Measurements from ENCODE around the gene CLK2.
"Not testable (repeated sequence)": the region's sequence is repeated elsewhere in the genome, so short reads cannot be mapped to it uniquely, and the experiment has no call there.

Gene CLK2

DNA sequence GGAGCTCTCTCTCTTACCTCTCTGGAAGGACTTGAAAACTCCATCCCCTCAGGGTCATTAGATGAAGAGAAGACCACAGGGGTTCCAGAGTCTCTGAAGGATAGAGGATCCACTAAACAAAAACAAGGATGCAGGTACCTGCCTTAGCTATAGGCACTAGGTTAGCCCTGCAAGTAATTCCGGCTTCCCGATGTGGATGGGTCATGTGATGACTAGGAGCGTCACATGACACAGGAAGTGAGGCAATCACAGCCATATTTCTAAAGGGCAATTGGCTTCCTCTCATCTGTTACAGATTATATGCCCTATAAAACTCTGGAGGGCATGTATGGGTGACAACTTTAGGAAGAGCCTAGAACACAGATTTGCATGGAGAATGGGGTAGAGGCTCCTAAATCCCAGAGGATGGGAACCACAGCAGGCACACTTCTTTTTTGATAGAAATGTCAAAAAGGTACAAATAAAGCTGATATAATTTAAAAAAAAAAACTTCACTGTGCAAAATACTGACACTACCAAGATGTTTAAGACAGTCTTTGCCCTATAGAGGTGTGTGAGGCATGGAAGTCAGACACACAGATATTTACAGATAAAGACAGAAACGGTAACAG lies 32.1 kb downstream of the CLK2 start:
- peak; percentile 50 to 53 for DNase-seq

DNA sequence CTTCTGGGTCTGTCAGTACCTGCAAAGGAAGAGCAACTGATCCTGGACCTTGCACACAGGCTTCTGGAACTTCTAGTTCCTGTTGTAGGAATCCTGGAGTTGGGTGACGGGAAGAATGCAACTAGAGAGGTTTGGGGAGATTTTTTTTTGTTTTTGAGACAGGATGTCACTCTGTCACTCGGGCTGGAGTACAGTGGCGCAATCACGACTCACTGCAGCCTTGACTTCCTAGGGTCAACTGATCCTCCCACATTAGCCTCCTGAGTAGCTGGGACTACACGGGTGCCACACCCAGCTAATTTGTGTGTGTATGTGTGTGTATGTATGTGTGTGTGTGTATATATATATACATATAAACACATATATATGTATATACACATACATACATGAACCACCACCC lies 36.9 kb downstream of the CLK2 start:
- no peak for DNase-seq

GRCh38 chr1:155235375-155235774 lies 37.9 kb downstream of the CLK2 start:
- DNase-seq, result not testable (repeated sequence)

- not testable (repeated sequence) for DNase-seq
Observed at GRCh38 chr1:155233502-155233901, 39.8 kb downstream of the CLK2 start.

- not testable (repeated sequence) for DNase-seq
Observed at GRCh38 chr1:155232001-155232978, 41.0 kb downstream of the CLK2 start.

DNA sequence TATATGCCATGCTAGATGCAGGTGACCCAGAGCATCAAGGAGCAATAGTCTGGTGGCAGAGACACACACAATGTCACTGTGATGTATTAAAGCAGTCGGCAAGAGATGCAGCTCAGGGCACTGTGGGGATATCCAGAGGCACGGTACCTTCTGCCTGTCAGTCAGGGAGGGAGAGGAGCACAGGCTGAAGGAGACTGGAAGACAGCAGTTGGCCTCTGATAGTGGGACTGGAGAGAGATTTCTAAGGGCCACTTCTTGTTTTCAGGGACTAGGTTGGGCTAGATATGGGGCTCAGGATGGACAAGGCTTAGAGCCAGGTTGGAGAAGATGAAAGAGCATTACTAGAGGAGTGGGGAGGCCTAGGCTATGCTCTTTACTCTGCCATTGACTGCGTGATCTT lies 42.0 kb downstream of the CLK2 start:
- not testable (repeated sequence) for DNase-seq

DNA sequence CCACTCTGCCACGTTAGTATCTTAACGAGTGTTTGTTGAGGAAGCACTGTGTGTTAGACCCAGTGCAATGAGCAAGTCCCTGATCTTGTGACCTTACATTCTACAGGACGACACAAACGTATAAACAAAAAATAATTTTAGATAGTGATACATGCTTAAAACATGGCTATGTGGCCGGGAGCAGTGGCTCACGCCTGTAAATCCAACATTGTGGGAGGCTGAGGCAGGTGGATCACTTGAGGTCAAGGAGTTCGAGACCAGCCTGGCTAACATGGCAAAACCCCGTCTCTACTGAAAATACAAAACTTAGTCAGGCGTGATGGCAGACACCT lies 45.2 kb downstream of the CLK2 start:
- no peak for DNase-seq

GRCh38 chr1:155227261-155228095 lies 45.8 kb downstream of the CLK2 start:
- DNase-seq, result peak; percentile 97 to 98

- DNase-seq, result peak in 1 of 2 experiments; percentile 17
Observed at GRCh38 chr1:155226910-155227260, 46.4 kb downstream of the CLK2 start.

DNA sequence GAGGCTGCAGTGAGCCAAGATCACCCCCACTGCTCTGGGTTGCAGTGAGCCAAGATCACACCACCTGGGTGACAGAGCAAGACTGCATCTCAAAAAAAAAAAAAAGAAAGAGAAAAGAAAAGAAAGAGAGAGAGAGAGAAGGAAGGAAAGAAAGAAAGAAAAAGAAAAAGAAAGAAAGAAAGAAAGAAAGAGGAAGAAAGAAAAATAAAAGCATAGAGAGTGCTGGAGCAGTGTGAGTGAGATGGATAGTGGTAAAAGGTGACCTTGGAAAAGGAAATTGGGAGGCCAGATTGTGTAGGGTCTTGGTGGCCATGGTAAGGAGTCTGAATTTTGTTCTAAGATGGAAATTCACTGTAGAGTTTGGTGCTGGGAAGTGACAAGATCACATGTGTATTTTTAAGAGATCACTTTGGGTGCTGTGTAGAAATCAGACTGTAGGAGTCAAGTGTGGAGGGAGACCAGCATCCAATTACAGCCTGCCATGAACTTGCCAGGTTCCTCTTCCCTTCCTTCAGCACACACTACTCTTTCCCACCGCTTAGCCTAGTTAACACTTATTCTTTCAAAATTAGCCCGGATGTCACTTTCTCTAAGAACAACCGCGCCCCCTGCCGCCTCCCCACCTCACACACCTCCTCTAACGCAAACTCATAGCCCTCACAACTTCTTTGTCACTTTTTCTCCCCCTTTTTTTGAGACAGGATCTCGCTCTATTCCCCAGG lies 47.0 kb downstream of the CLK2 start:
- DNase-seq, result peak; percentile 83 to 85

GRCh38 chr1:155225404-155225759 lies 47.9 kb downstream of the CLK2 start:
- not testable (repeated sequence) for DNase-seq

GRCh38 chr1:155223047-155223446 lies 50.3 kb downstream of the CLK2 start:
- no peak for DNase-seq

DNA sequence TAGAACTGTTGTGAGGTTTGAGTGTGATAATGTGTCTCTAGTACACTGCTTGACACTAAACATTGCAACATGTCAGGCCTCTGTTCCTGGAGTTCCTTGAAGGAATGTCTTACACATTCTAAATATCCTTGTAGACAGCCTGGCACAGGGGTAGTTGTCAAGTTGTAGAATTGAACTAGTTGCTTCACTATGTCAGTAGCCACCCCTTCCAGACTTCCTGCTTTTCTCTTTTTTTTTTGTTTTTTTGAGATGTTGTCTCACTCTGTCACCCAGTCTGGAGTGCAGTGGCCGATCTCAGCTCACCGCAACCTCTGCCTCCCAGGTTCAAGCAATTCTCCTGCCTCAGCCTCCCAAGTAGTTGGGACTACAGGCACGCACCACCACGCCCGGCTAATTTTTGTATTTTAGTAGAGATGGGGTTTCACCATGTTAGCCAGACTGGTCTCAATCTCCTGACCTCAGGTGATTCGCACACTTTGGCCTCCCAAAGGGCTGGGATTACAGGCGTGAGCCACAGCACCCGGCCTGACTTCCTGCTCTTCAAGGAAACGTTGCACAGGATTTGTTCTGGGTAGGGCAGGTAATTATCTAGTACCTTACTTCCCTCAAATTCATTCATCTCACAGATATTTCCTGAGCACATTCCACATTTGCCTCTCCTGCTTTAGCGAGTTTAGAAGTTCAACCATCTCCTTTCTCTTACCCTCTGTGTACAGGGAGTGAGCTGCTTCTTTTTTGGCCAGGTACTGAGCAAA lies 52.9 kb downstream of the CLK2 start:
- not testable (repeated sequence) for DNase-seq

- DNase-seq, result no peak
Observed at GRCh38 chr1:155219592-155220031, 53.7 kb downstream of the CLK2 start.

GRCh38 chr1:155218854-155219591 lies 54.3 kb downstream of the CLK2 start:
- DNase-seq, result no peak

GRCh38 chr1:155214702-155215101 lies 58.6 kb downstream of the CLK2 start:
- not testable (repeated sequence) for DNase-seq
